GM19324 (cell line): ENCODE results near the gene SMTNL1.
A peak's percentile ranks its signal among the peaks of the same experiment; 100 is the strongest.

Source experiments
- ATAC-seq: cut with Tn5 transposase; IDR thresholded peaks from one replicate; pipeline ENCODE4 v1.9.1; 2021; ENCODE audit warnings: mild to moderate bottlenecking, moderate library complexity; ENCODE audit not compliant: unreplicated experiment, low FRiP score

SMTNL1 gene

GRCh38 chr11:57536947-57537619 is at the start of gene SMTNL1:
TSS of gene SMTNL1 (plus strand) at chr11:57537595. CDS start at chr11:57542643, 5,048 bp downstream.
- ATAC-seq = no peak

GRCh38 chr11:57487920-57488659 is 49.3 kb upstream of the SMTNL1 start:
- ATAC-seq = no peak

- ATAC-seq = no peak
Measured at GRCh38 chr11:57490456-57491248, 46.7 kb upstream of the SMTNL1 start.

- no peak for ATAC-seq
Measured at GRCh38 chr11:57491371-57492061, 45.9 kb upstream of the SMTNL1 start.

- no peak for ATAC-seq
Measured at GRCh38 chr11:57493507-57494503, 43.6 kb upstream of the SMTNL1 start.

- no peak for ATAC-seq
Measured at GRCh38 chr11:57496109-57496820, 41.1 kb upstream of the SMTNL1 start.

GRCh38 chr11:57497303-57498247 is 39.8 kb upstream of the SMTNL1 start:
- no peak for ATAC-seq

GRCh38 chr11:57498540-57498939 is 38.9 kb upstream of the SMTNL1 start:
- ATAC-seq = no peak

GRCh38 chr11:57499413-57499982 is 37.9 kb upstream of the SMTNL1 start:
- peak; percentile 97 for ATAC-seq

GRCh38 chr11:57499983-57500461 is 37.4 kb upstream of the SMTNL1 start:
- no peak for ATAC-seq

GRCh38 chr11:57500515-57500914 is 36.9 kb upstream of the SMTNL1 start:
- ATAC-seq = no peak

GRCh38 chr11:57500926-57501325 is 36.5 kb upstream of the SMTNL1 start:
- no peak for ATAC-seq

- ATAC-seq = no peak
Measured at GRCh38 chr11:57501953-57502352, 35.4 kb upstream of the SMTNL1 start.

GRCh38 chr11:57502376-57502775 is 35.0 kb upstream of the SMTNL1 start:
- ATAC-seq = no peak

GRCh38 chr11:57502870-57503269 is 34.5 kb upstream of the SMTNL1 start:
- no peak for ATAC-seq

GRCh38 chr11:57504511-57504910 is 32.9 kb upstream of the SMTNL1 start:
- ATAC-seq = no peak

- ATAC-seq = no peak
Measured at GRCh38 chr11:57506522-57506921, 30.9 kb upstream of the SMTNL1 start.
